Stimulated activated CD8-positive, alpha-beta memory T cell treated with anti-CD3 and anti-CD28 coated beads, Interleukin-7, amount 100 ng/mL, for 4 hours (primary cell): ENCODE measurements around the gene GSG1L.

Source experiments
- DNase-seq, 2 donors: peaks; one replicate each; pipeline ENCODE4 v3.0.0-alpha.2; 2020; ENCODE audit warnings: low read depth in 2 of 2

GSG1L gene

GRCh38 chr16:28064150-28064549 is 636 bp upstream of the GSG1L start:
- no peak for DNase-seq

GRCh38 chr16:28062847-28063521 is 530 bp downstream of the GSG1L start:
- no peak for DNase-seq

- DNase-seq = no peak
These were observed 1.2 kb downstream of the GSG1L start for GRCh38 chr16:28062261-28062846.

- no peak for DNase-seq
These were observed 2.0 kb downstream of the GSG1L start for GRCh38 chr16:28061352-28062101.

GRCh38 chr16:28059841-28060575 is 3.5 kb downstream of the GSG1L start:
- no peak for DNase-seq

- no peak for DNase-seq
These were observed 4.5 kb downstream of the GSG1L start for GRCh38 chr16:28058839-28059589.

GRCh38 chr16:28057949-28058348 is 5.6 kb downstream of the GSG1L start:
- no peak for DNase-seq

GRCh38 chr16:28053461-28053860 is 10.1 kb downstream of the GSG1L start:
- no peak for DNase-seq

- DNase-seq = no peak
These were observed 11.0 kb downstream of the GSG1L start for GRCh38 chr16:28052274-28053128.

- no peak for DNase-seq
These were observed 12.0 kb downstream of the GSG1L start for GRCh38 chr16:28051486-28051885.

GRCh38 chr16:28042811-28043210 is 20.7 kb downstream of the GSG1L start:
- DNase-seq = no peak

- no peak for DNase-seq
These were observed 21.9 kb downstream of the GSG1L start for GRCh38 chr16:28041615-28042014.

- DNase-seq = no peak
These were observed 23.5 kb downstream of the GSG1L start for GRCh38 chr16:28040039-28040438.

GRCh38 chr16:28039493-28039892 is 24.0 kb downstream of the GSG1L start:
- no peak for DNase-seq

- DNase-seq = no peak
These were observed 25.1 kb downstream of the GSG1L start for GRCh38 chr16:28038409-28038808.

GRCh38 chr16:28035866-28036393 is 27.6 kb downstream of the GSG1L start:
- no peak for DNase-seq

- DNase-seq = no peak
These were observed 29.6 kb downstream of the GSG1L start for GRCh38 chr16:28033870-28034269.

- DNase-seq = no peak
These were observed 34.0 kb downstream of the GSG1L start for GRCh38 chr16:28029387-28030002.

- DNase-seq = no peak
These were observed 36.5 kb downstream of the GSG1L start for GRCh38 chr16:28027055-28027454.

- no peak for DNase-seq
These were observed 37.9 kb downstream of the GSG1L start for GRCh38 chr16:28025631-28026030.
